T-helper 17 cell (primary cell): Measurements from ENCODE around the gene AKAP8L. TPM values are rescaled to one million over a fixed set of nuclear protein-coding genes. Genes with fewer than 3 reads are reported as not detected.
"Not testable (repeated sequence)": the region's sequence is repeated elsewhere in the genome, so short reads cannot be mapped to it uniquely, and the experiment has no call there.

Experiments
- ATAC-seq: fragments of 150-1000 bp; cut with Tn5 transposase; 2 replicates; pipeline ENCODE4 v1.10.0; 2021; ENCODE audit warnings: mild to moderate bottlenecking, moderate library complexity
- DNase-seq, 3 donors: peaks; one replicate each; pipeline versions ENCODE4 v3.0.0 to v3.0.0-alpha.2; 2020 to 2021
- H3K9me3 ChIP-seq: one replicate; pipeline ENCODE4 v1.7.0; 2013; ENCODE audit warnings: low read length, mild to moderate bottlenecking; ENCODE audit not compliant: control insufficient read depth, poor library complexity, severe bottlenecking
- H3K27ac Mint-ChIP-seq: one replicate; pipeline ENCODE4 v1.8.0; 2022; ENCODE audit warnings: mild to moderate bottlenecking, moderate library complexity, mixed read lengths
- H3K27me3 Mint-ChIP-seq: one replicate; pipeline ENCODE4 v1.8.0; 2022; ENCODE audit warnings: mixed read lengths
- H3K36me3 Mint-ChIP-seq: one replicate; pipeline ENCODE4 v1.8.0; 2022; ENCODE audit warnings: low read depth, mixed read lengths
- H3K4me1 Mint-ChIP-seq: one replicate; pipeline ENCODE4 v1.8.0; 2022; ENCODE audit warnings: mild to moderate bottlenecking, mixed read lengths
- H3K4me3 Mint-ChIP-seq: one replicate; pipeline ENCODE4 v1.8.0; 2022; ENCODE audit warnings: mild to moderate bottlenecking, moderate library complexity, mixed read lengths
- total RNA-seq, 4 donors: library from RNA in 2 of 4; stranded (reverse) in 2 of 4; gene quantifications; one replicate each; pipeline ENCODE4 v1.2.3 and lab custom pipeline; 2022 to 2026

AKAP8L gene
- total RNA-seq, 2 donors from 2014 or later = 116 to 123 TPM

GRCh38 chr19:15352535-15352934 lies 66.3 kb downstream of the AKAP8L start:
- not testable (repeated sequence) for H3K9me3 ChIP-seq, ATAC-seq, H3K27ac Mint-ChIP-seq, H3K27me3 Mint-ChIP-seq, DNase-seq, H3K36me3 Mint-ChIP-seq, H3K4me1 Mint-ChIP-seq
- peak overlapping the region; percentile 33 for H3K4me3 Mint-ChIP-seq

- H3K27ac Mint-ChIP-seq, H3K27me3 Mint-ChIP-seq, ATAC-seq, H3K9me3 ChIP-seq, H3K4me3 Mint-ChIP-seq, DNase-seq, H3K4me1 Mint-ChIP-seq, H3K36me3 Mint-ChIP-seq: not testable (repeated sequence)
These were observed 77.5 kb downstream of the AKAP8L start for GRCh38 chr19:15341328-15341727.

GRCh38 chr19:15340086-15340485 lies 78.7 kb downstream of the AKAP8L start:
- no peaks in the 10 kb centered on the region for H3K27me3 Mint-ChIP-seq
- H3K27ac Mint-ChIP-seq = no peak overlapping the region
- no peak overlapping the region for H3K4me3 Mint-ChIP-seq
- ATAC-seq = no peak
- no peak for DNase-seq
- H3K36me3 Mint-ChIP-seq = no peaks in the 10 kb centered on the region
- H3K4me1 Mint-ChIP-seq = no peaks in the 10 kb centered on the region
- H3K9me3 ChIP-seq = no peaks in the 10 kb centered on the region

- no peaks in the 10 kb centered on the region for H3K27me3 Mint-ChIP-seq
- no peak overlapping the region for H3K4me3 Mint-ChIP-seq
- DNase-seq = no peak
- no peaks in the 10 kb centered on the region for H3K9me3 ChIP-seq
- ATAC-seq = no peak
- H3K4me1 Mint-ChIP-seq = peaks cover 4% of the 10 kb centered on the region
- H3K36me3 Mint-ChIP-seq = no peaks in the 10 kb centered on the region
- no peak overlapping the region for H3K27ac Mint-ChIP-seq
These were observed 81.6 kb downstream of the AKAP8L start for GRCh38 chr19:15337202-15337601.

- H3K36me3 Mint-ChIP-seq, ATAC-seq, H3K4me3 Mint-ChIP-seq, H3K4me1 Mint-ChIP-seq, H3K9me3 ChIP-seq, H3K27me3 Mint-ChIP-seq, H3K27ac Mint-ChIP-seq, DNase-seq: not testable (repeated sequence)
These were observed 82.8 kb downstream of the AKAP8L start for GRCh38 chr19:15335992-15336391.

- Mint-ChIP-seq H3K4me1 (peaks cover 29% of the 10 kb centered on the region), H3K27me3 (no peaks in the 10 kb centered on the region), H3K36me3 (no peaks in the 10 kb centered on the region), H3K27ac (peak within 1 kb of the TSS; percentile 93), H3K4me3 (peak within 1 kb of the TSS; percentile 96)
- peak; percentile 69 to 77 (median 75) for DNase-seq
- H3K9me3 ChIP-seq = no peaks in the 10 kb centered on the region
- ATAC-seq = peak; percentile 65
These were observed 86.3 kb downstream of the AKAP8L start, which contains the start of gene BRD4 for GRCh38 chr19:15332311-15332996. BRD4 (minus strand) TSS chr19:15332539; CDS start chr19:15273099, 59,440 bp downstream.

GRCh38 chr19:15331419-15332310 lies 87.1 kb downstream of the AKAP8L start:
- ATAC-seq (peak; percentile 70), DNase-seq (peak; percentile 32 to 63 (median 59))
- Mint-ChIP-seq H3K27ac (peak overlapping the region; percentile 93), H3K27me3 (no peaks in the 10 kb centered on the region), H3K4me1 (peaks cover 37% of the 10 kb centered on the region), H3K4me3 (peak overlapping the region; percentile 96), H3K36me3 (no peaks in the 10 kb centered on the region)
- no peaks in the 10 kb centered on the region for H3K9me3 ChIP-seq

GRCh38 chr19:15330801-15331418 lies 87.9 kb downstream of the AKAP8L start:
- Mint-ChIP-seq H3K27ac (peak overlapping the region; percentile 93), H3K36me3 (no peaks in the 10 kb centered on the region), H3K4me1 (peaks cover 42% of the 10 kb centered on the region), H3K27me3 (no peaks in the 10 kb centered on the region), H3K4me3 (peak overlapping the region; percentile 93)
- ATAC-seq (no peak), DNase-seq (no peak)
- no peaks in the 10 kb centered on the region for H3K9me3 ChIP-seq

Other genes starting within 250 kb of the AKAP8L start
- gene NOTCH3, start 218.0 kb downstream of the AKAP8L start, total RNA-seq = under 1 TPM; 0.05 to 0.18 TPM
- gene EPHX3, start 186.5 kb downstream of the AKAP8L start, total RNA-seq = not detected
- 100 to 1,000 TPM; 120 to 123 TPM for gene BRD4, start 86.4 kb downstream of the AKAP8L start, total RNA-seq
- gene AKAP8, start 39.2 kb downstream of the AKAP8L start, total RNA-seq = 10 to 100 TPM; 87.6 to 90.2 TPM
- 10 to 100 TPM; 17.1 to 19.2 TPM for gene WIZ, start 31.0 kb upstream of the AKAP8L start, total RNA-seq
- gene RASAL3, start 45.6 kb upstream of the AKAP8L start, total RNA-seq = 100 to 1,000 TPM; 103 to 121 TPM
- not detected for gene PGLYRP2, start 60.5 kb upstream of the AKAP8L start, total RNA-seq
- 1 to 10 TPM in 1 of 2 donors, under 1 TPM in 1; 0.44 to 1.4 TPM for gene CYP4F22, start 89.5 kb upstream of the AKAP8L start, total RNA-seq
- gene CYP4F8, start 196.2 kb upstream of the AKAP8L start, total RNA-seq = not detected
- gene CYP4F3, start 221.9 kb upstream of the AKAP8L start, total RNA-seq = under 1 TPM in 1 of 2 donors, not detected in 1; 0.22 TPM